OCI-LY3 (cell line): ENCODE results near the gene AK1.

ENCODE experiments used
- H2AFZ ChIP-seq: fragments of 200-600, 300-600 bp; shearing (Covaris generic); 2 replicates; pipeline ENCODE4 v1.6.0; 2014; ENCODE audit warnings: antibody characterized with exemption, low read depth, low read length
- H3K27ac ChIP-seq: fragments of 200-600, 300-600 bp; sonication (generic); 2 replicates; pipeline ENCODE4 v1.5.1; 2014; ENCODE audit warnings: mild to moderate bottlenecking, low read length, moderate library complexity, mixed read lengths
- H3K27me3 ChIP-seq: fragments of 200-600, 300-600 bp; sonication (generic); 2 replicates; pipeline ENCODE4 v1.6.1; 2014; ENCODE audit warnings: low read depth, low read length, mixed read lengths
- H3K36me3 ChIP-seq: fragments of 200-600, 300-600 bp; sonication (generic); replicated peaks from 2 replicates; pipeline ENCODE3; 2014; ENCODE audit warnings: low read depth, low read length, mixed read lengths
- H3K4me1 ChIP-seq: fragments of 300-600, 200-600 bp; sonication (generic); 2 replicates; pipeline ENCODE4 v1.6.1; 2014; ENCODE audit warnings: low read length, mixed read lengths
- H3K4me2 ChIP-seq: fragments of 200-600, 300-600 bp; sonication (generic); 2 replicates; pipeline ENCODE4 v1.6.1; 2014; ENCODE audit warnings: low read length, mixed read lengths
- H3K4me3 ChIP-seq: fragments of 300-600, 200-600 bp; sonication (generic); 2 replicates; pipeline ENCODE4 v1.5.1; 2014; ENCODE audit warnings: antibody characterized with exemption, mild to moderate bottlenecking, low read length, moderate library complexity
- H3K79me2 ChIP-seq: fragments of 300-600, 200-600 bp; shearing (Covaris generic); 2 replicates; pipeline ENCODE4 v1.6.1; 2014; ENCODE audit warnings: mild to moderate bottlenecking, low read length, mixed read lengths
- H3K9ac ChIP-seq: fragments of 300-600, 200-600 bp; shearing (Covaris generic); 2 replicates; pipeline ENCODE4 v1.6.0; 2014; ENCODE audit warnings: mild to moderate bottlenecking, low read length, moderate library complexity
- H3K9me3 ChIP-seq: fragments of 200-600, 300-600 bp; shearing (Covaris generic); 2 replicates; pipeline ENCODE4 v1.6.1; 2014; ENCODE audit warnings: low read length, mixed read lengths; ENCODE audit not compliant: insufficient read depth
- H4K20me1 ChIP-seq: fragments of 200-600, 300-600 bp; sonication (generic); 2 replicates; pipeline ENCODE4 v1.6.1; 2016; ENCODE audit warnings: low read length, mixed read lengths; ENCODE audit not compliant: insufficient read depth
- CTCF ChIP-seq: fragments of 200-600, 300-600 bp; sonication (generic); IDR thresholded peaks from 2 replicates; pipeline ENCODE4 v1.5.1; 2014; ENCODE audit warnings: antibody characterized with exemption, low read length, low read depth
- EZH2phosphoT487 ChIP-seq: fragments of 200-600 bp; shearing (Covaris generic); IDR thresholded peaks from 2 replicates; pipeline ENCODE4 v1.6.1; 2018; ENCODE audit warnings: antibody characterized with exemption, mixed run types, low read depth

The AK1 gene

DNA sequence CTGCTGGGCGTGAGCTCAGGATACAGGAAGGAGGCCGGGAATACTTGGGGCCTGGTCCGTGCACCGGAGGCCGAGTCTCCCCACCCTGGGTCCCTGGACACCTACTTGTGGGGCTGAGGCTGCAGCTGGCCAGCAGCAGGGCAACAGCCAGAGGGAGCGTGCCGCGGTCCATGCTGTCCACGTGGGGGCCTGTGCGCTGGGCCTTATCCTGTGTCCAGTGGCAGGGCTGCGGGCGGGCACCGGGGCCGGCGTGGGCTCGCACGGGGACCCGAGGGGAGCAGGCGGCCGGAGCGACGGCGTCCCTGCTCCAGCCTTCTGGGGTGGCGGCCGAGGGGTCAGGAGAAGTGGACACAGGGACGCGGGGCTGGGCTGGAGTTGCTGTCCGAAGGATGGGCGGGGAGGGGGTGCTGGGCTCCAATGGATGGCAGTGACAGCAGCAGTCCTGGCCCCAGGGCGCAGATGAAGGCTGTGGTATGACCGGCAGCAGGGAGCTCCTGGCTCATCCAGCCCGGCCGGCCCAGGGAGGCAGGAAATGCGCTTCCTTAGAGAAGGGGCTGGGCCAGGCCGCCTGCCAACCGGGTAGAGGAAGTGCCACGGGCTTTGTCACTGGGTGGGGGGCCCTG, 23.2 kb downstream of the AK1 start, which contains the start of gene ENG:
TSS of gene ENG (minus strand) at position 475 of the 623 bp plus-strand sequence. CDS start at position 172, 303 bp downstream.
- Histone ChIP-seq H3K4me2 (no peak within 1 kb of the TSS), H3K79me2 (no peaks in the 10 kb centered on the region), H2AFZ (no peak within 1 kb of the TSS), H3K9me3 (peaks cover 5% of the 10 kb centered on the region; the same call in 1 of the 2 replicates), H3K4me1 (no peaks in the 10 kb centered on the region), H4K20me1 (no peaks in the 10 kb centered on the region), H3K27me3 (no peaks in the 10 kb centered on the region), H3K9ac (no peak within 1 kb of the TSS), H3K4me3 (no peak within 1 kb of the TSS), H3K27ac (no peak within 1 kb of the TSS), H3K36me3 (no peaks in the 10 kb centered on the region)
- TF ChIP-seq CTCF (no peak), EZH2phosphoT487 (no peak)

DNA sequence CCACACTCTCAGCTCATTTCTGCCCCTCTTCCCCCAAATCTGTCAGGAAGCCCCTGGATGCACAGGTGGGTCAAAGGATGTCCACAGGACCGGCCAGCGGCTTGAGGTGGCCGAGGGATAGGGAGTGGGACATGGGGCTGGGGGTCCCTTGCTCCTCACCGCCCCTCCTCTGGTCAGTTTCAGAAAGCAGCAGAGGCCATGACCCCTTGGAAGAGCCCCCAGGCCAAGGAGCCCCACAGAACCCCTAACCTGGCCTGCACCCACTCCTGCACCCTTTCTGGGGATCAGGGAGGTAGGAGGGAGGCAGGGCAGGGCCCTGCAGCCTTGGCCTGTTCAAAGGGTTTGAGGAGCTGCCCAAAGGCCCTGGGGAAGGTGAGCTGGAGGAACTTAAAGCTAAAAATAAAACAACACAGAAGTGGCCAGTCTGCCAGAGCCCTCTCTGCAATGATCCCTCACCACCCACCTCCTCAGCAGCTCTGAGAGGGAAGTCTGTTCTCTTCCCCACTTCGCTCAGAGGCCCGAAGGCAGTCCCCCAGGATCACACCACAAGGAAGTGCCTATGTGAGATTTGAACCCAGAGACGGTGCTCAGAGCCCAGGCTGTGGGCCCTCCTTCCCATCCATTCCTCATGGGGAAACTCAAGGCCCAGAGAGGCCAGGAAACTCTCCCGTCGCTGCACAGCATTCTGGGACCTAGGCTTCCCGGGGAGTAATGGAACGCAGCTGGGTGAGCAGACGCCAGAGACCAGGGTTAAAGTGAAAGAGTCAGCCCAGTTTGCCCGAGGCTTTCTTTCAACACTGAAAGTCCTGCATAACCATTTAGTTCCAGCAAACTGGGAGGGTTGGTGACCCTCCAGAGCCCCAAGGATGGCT, 23.9 kb downstream of the AK1 start:
- no peak overlapping the region for H2AFZ ChIP-seq
- no peaks in the 10 kb centered on the region for H3K36me3 ChIP-seq
- no peaks in the 10 kb centered on the region for H4K20me1 ChIP-seq
- no peak overlapping the region for H3K27ac ChIP-seq
- H3K4me2 ChIP-seq: no peak overlapping the region
- H3K9me3 ChIP-seq: peaks cover 8% of the 10 kb centered on the region; the same call in 1 of the 2 replicates
- H3K79me2 ChIP-seq: no peaks in the 10 kb centered on the region
- no peak overlapping the region for H3K9ac ChIP-seq
- H3K27me3 ChIP-seq: no peaks in the 10 kb centered on the region
- no peaks in the 10 kb centered on the region for H3K4me1 ChIP-seq
- TF ChIP-seq CTCF (no peak), EZH2phosphoT487 (no peak)
- no peak overlapping the region for H3K4me3 ChIP-seq

- H3K27me3 ChIP-seq: no peaks in the 10 kb centered on the region
- H3K4me1 ChIP-seq: no peaks in the 10 kb centered on the region
- no peak overlapping the region for H3K4me2 ChIP-seq
- no peaks in the 10 kb centered on the region for H4K20me1 ChIP-seq
- no peak overlapping the region for H2AFZ ChIP-seq
- H3K9me3 ChIP-seq: peaks cover 8% of the 10 kb centered on the region; the same call in 1 of the 2 replicates
- H3K9ac ChIP-seq: no peak overlapping the region
- no peak for TF ChIP-seq EZH2phosphoT487
- TF ChIP-seq CTCF: no peak
- H3K4me3 ChIP-seq: no peak overlapping the region
- no peaks in the 10 kb centered on the region for H3K79me2 ChIP-seq
- no peak overlapping the region for H3K27ac ChIP-seq
- H3K36me3 ChIP-seq: no peaks in the 10 kb centered on the region
These were observed 24.6 kb downstream of the AK1 start for GRCh38 chr9:127852829-127853228.

DNA sequence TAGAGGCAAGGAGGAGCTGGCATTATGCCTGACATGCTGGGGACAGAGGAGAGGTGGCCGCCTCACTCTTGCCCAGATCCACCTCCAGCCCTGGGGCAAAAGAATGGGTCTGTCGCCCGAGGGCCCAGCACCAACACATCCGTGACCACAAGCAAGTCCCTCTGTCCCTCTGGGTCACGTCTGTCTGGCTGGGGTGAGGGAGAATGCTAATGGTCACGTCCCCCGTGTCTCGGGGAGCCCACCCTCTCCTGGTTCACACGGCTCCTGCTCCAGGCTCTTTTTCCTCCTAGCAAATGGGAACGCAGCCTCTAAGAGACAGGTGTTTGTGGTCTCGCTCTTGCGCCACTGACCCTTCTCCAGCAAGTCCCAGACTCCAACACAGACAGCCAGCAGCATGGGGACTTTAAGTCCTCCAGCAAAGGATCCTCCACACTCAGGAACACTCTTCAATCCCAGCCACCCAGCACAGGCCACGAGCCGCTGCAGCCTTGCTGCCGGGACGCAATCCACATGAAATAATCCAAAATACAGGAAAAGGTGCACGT, 27.1 kb downstream of the AK1 start:
- TF ChIP-seq EZH2phosphoT487 (no peak), CTCF (no peak)
- no peak overlapping the region for H2AFZ ChIP-seq
- no peaks in the 10 kb centered on the region for H3K27me3 ChIP-seq
- H3K4me3 ChIP-seq: no peak overlapping the region
- no peak overlapping the region for H3K4me2 ChIP-seq
- no peak overlapping the region for H3K27ac ChIP-seq
- no peaks in the 10 kb centered on the region for H3K36me3 ChIP-seq
- peaks cover 8% of the 10 kb centered on the region; the same call in 1 of the 2 replicates for H3K9me3 ChIP-seq
- no peaks in the 10 kb centered on the region for H3K79me2 ChIP-seq
- H3K4me1 ChIP-seq: no peaks in the 10 kb centered on the region
- H3K9ac ChIP-seq: no peak overlapping the region
- H4K20me1 ChIP-seq: no peaks in the 10 kb centered on the region
